Heart right ventricle (tissue), 16 donors: ENCODE data around the gene PPP1R3F. TPM values are rescaled to one million over a fixed set of nuclear protein-coding genes. Genes with fewer than 3 reads are reported as not detected.

Source experiments
- ATAC-seq, 8 donors: fragments of 200-7000 bp; cut with Tn5 transposase; one replicate each; pipeline ENCODE4 v1.9.1; 2020; ENCODE audit warnings: mild to moderate bottlenecking in 8 of 8, moderate library complexity in 8 of 8, moderate number of reproducible peaks in 1 of 8
- DNase-seq, 2 donors: peaks; one replicate each; pipeline ENCODE4 v3.0.0-alpha.2; 2020
- H3K27ac ChIP-seq, 10 donors: fragments of 200-600 bp; sonication (generic) in 2 of 10; one replicate each; pipeline versions ENCODE4 v1.5.0 to v1.8.0; 2020 to 2022; ENCODE audit warnings: mild to moderate bottlenecking in 3 of 10
- H3K27me3 ChIP-seq, 7 donors: fragments of 200-600 bp; one replicate each; pipeline ENCODE4 v1.8.0; 2021 to 2022; ENCODE audit warnings: mild to moderate bottlenecking in 2 of 7
- H3K36me3 ChIP-seq, 9 donors: fragments of 200-600 bp; sonication (generic) in 1 of 9; one replicate each; pipeline versions ENCODE4 v1.5.0 to v1.8.0; 2020 to 2022; ENCODE audit warnings: mild to moderate bottlenecking in 2 of 9
- H3K4me1 ChIP-seq, 9 donors: fragments of 200-600 bp; sonication (generic) in 1 of 9; one replicate each; pipeline versions ENCODE4 v1.5.0 to v1.8.0; 2020 to 2022; ENCODE audit warnings: mild to moderate bottlenecking in 4 of 9
- H3K4me3 ChIP-seq, 10 donors: fragments of 200-600 bp; sonication (generic) in 2 of 10; one replicate each; pipeline versions ENCODE4 v1.5.0 to v1.8.0; 2020 to 2022; ENCODE audit warnings: mild to moderate bottlenecking in 7 of 10, moderate library complexity in 2 of 10
- H3K9me3 ChIP-seq, 11 donors: fragments of 200-600 bp in 10 of 11; sonication (generic) in 2 of 11; one replicate each; pipeline versions ENCODE4 v1.5.0 to v1.8.0; 2013 to 2022; ENCODE audit warnings: mild to moderate bottlenecking in 2 of 11, control low read depth in 1 of 11, moderate library complexity in 1 of 11
- CTCF ChIP-seq, 9 donors: fragments of 200-600 bp; sonication (generic) in 2 of 9; IDR thresholded peaks; one replicate each; pipeline versions ENCODE4 v1.5.0 to v1.8.0; 2021 to 2022; ENCODE audit warnings: antibody characterized with exemption in 9 of 9, mild to moderate bottlenecking in 5 of 9, moderate library complexity in 1 of 9
- WGBS, 2 donors: extraction: QIAGEN DNeasy Blood & Tissue Kit; methylation state at CpG; one replicate each; pipeline ENCODE4 v1.1.7; 2013; ENCODE audit warnings: inconsistent platforms in 1 of 2; 5-methylcytosine and 5-hydroxymethylcytosine counted together
- intact Hi-C, 10 donors: fragments of 100-400 bp; cut with DNase I; formaldehyde crosslinking; loops; one replicate each; pipeline versions ENCODE4 v1.11.1 to v1.14.2; 2022
- polyA plus RNA-seq, 2 donors: library from polyadenylated mRNA; stranded (reverse); fragments of 200-250 nt; gene quantifications; one replicate each; pipeline ENCODE4 v1.2.3, GENCODE V29; 2013
- total RNA-seq, 10 donors: library from RNA; stranded (reverse); fragmentation: NEBNext Ultra II Directional in 3 of 10; extraction: Animal tissue kit (Norgen Biotek cat#: 25700) in 3 of 10; gene quantifications; one replicate each; pipeline versions ENCODE4 v1.2.1 to v1.2.4, GENCODE V29; 2021 to 2023
- donor health status: Arrhythmogenic right ventricular cardiomyopathy.
- donor health status: ischemic (EF 13 %, LVEDD 7.1; RV severe dilation, severe dysfunction).
- donor health status: healthy with polysubstance abuse.
- donor health status: DM: no; HTN: yes; CAD: no.
- donor health status: DM: no; HTN: no; CAD: no.
- donor health status: ischemic (EF 25% LVEDD 6.9; RV normal size, moderate dysfunction).
- donor health status: ischemic (EF 25% LVEDD 5.7; RV mildly dilated, moderate dysfunction).
- donor health status: healthy.
- donor health status: DM: yes; HTN: yes; CAD: no.
- donor health status: Ischemic cardiomyopathy.
- donor health status: ischemic (EF 35%, LVEDD 5.7; RV mildly dilated, moderate dysfunction).
- donor health status: nonischemic (EF 11% LVEDD 7.7; RV severe dilation, severe dysfunction).
- donor health status: DM: yes; HTN: yes; CAD: no.
- donor health status: PGD.
- donor health status: ischemic (EF 29% LVEDD 5.4; RV normal size, mild dysfunction).
- donor health status: nonischemic (EF 23%, LVEDD 6.1; RV moderate dilation, normal function).

PPP1R3F gene
- total and polyA plus RNA-seq, 12 donors = 10.8 to 26.0 (median 19.8) TPM

DNA sequence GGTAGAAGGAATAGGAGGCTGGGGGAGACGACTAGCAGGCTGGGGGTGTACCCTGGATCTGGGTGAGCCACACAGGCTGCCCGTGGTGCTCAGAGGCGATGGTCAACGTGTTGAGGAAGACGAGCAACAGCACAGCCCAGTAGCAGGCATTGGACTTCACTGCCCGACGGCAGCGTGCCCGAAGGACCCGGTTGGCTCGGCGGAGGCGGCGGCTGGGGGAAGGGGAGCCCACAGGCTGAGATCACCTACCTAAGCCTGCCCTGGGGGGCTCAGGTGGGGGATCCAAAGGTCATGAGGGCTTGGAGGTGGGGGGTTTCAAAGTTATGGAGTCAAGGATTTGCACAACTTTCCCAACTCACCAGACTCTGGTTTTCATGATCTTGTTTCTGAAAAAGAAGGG lies 43.7 kb upstream of the PPP1R3F start:
- no peak for TF ChIP-seq CTCF (IDR thresholded peaks at IDR 0.05)
- peaks cover 0 to 4% (median 0%) of the 10 kb centered on the region in 9 donors for H3K4me1 ChIP-seq
- ATAC-seq (no peak), DNase-seq (no peak)
- intact Hi-C loops = no loop called here
- no peaks in the 10 kb centered on the region for H3K36me3 ChIP-seq
- H3K4me3 ChIP-seq = no peak overlapping the region
- no peak overlapping the region for H3K27ac ChIP-seq
- peaks cover 0 to 12% (median 0%) of the 10 kb centered on the region in 11 donors for H3K9me3 ChIP-seq
- WGBS, 2 donors = 70 to 74% methylated on average over 14 of the region's 14 CpGs
- no peaks in the 10 kb centered on the region for H3K27me3 ChIP-seq

GRCh38 chrX:49226946-49227345 lies 42.6 kb upstream of the PPP1R3F start:
- TF ChIP-seq CTCF (IDR thresholded peaks at IDR 0.05) = no peak
- 89 to 95% methylated on average over 9 of the region's 9 CpGs for WGBS, 2 donors
- no peak overlapping the region for H3K27ac ChIP-seq

GRCh38 chrX:49227726-49228125 lies 41.9 kb upstream of the PPP1R3F start:
- Histone ChIP-seq H3K36me3 (no peaks in the 10 kb centered on the region), H3K4me1 (peaks cover 0 to 4% (median 0%) of the 10 kb centered on the region in 9 donors), H3K4me3 (no peak overlapping the region), H3K27me3 (no peaks in the 10 kb centered on the region), H3K9me3 (peaks cover 0 to 12% (median 0%) of the 10 kb centered on the region in 11 donors), H3K27ac (no peak overlapping the region)
- ATAC-seq (no peak), DNase-seq (no peak)
- 80 to 92% methylated on average over 2 of the region's 2 CpGs for WGBS, 2 donors
- intact Hi-C loops = no loop called here
- no peak for TF ChIP-seq CTCF (IDR thresholded peaks at IDR 0.05)

More at GRCh38 chrX:49226946-49227345, 42.6 kb upstream of the PPP1R3F start:
- DNase-seq (no peak), ATAC-seq (no peak)
- H3K4me1 ChIP-seq = peaks cover 0 to 4% (median 0%) of the 10 kb centered on the region in 9 donors
- intact Hi-C loops = no loop called here
- H3K4me3 ChIP-seq = no peak overlapping the region
- no peaks in the 10 kb centered on the region for H3K27me3 ChIP-seq
- no peaks in the 10 kb centered on the region for H3K36me3 ChIP-seq
- H3K9me3 ChIP-seq = peaks cover 0 to 12% (median 0%) of the 10 kb centered on the region in 11 donors

DNA sequence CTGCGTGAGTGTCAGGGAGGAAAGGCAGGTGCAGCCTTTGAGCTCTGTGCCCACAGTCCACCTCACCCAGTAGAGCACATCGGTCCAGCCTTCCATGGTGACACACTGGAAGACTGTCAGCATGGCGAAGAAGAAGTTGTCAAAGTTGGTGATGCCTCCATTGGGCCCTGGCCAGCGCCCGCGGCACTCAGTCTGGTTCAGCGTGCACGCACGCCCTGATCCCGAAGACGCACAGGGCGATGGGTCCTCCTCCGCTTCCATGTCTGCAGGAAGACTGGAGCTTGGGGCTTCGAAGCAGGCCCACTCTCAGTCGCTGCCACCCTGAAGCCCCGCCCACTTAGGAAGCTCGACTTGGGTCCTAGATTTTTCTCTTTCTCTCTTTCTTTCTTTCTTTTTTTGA lies 41.4 kb upstream of the PPP1R3F start:
- peaks cover 0 to 12% (median 0%) of the 10 kb centered on the region in 11 donors for H3K9me3 ChIP-seq
- no peak for TF ChIP-seq CTCF (IDR thresholded peaks at IDR 0.05)
- H3K4me1 ChIP-seq = peaks cover 0 to 4% (median 0%) of the 10 kb centered on the region in 9 donors
- WGBS, 2 donors = 86 to 88% methylated on average over 16 to 17 of the region's 17 CpGs
- intact Hi-C loops = no loop called here
- no peak overlapping the region for H3K27ac ChIP-seq
- ATAC-seq (no peak), DNase-seq (no peak)
- H3K27me3 ChIP-seq = no peaks in the 10 kb centered on the region
- H3K36me3 ChIP-seq = no peaks in the 10 kb centered on the region
- H3K4me3 ChIP-seq = no peak overlapping the region
